B cell (primary cell): ENCODE measurements around the gene PRELID3B. TPM values are rescaled to one million over a fixed set of nuclear protein-coding genes. Genes with fewer than 3 reads are reported as not detected.

Experiments used
- ATAC-seq: fragments of 200-7000 bp; cut with Tn5 transposase; one replicate; pipeline ENCODE4 v1.10.0; 2021; ENCODE audit warnings: low read depth, mild to moderate bottlenecking, moderate number of reproducible peaks, moderate library complexity
- CTCF ChIA-PET: fragments of 350-600 bp; sonication (Branson Sonifier 250); formaldehyde crosslinking; loops from one replicate; lab custom pipeline; 2021; ENCODE audit warnings: antibody characterized with exemption, inconsistent platforms; lab: Charles Lee
- POLR2A ChIA-PET: fragments of 350-600 bp; sonication (Branson Sonifier 250); formaldehyde crosslinking; loops from one replicate; lab custom pipeline; 2021; ENCODE audit warnings: antibody characterized with exemption; lab: Charles Lee
- DNase-seq: peaks from one replicate; pipeline ENCODE4 v3.0.0; 2013
- H2AFZ ChIP-seq: 2 replicates; pipeline ENCODE4 v1.6.1; 2012; ENCODE audit warnings: mild to moderate bottlenecking, low read depth, low read length; ENCODE audit not compliant: insufficient read depth, poor library complexity, severe bottlenecking
- H3K27ac ChIP-seq, 2 donors: 1 replicate in 1 of 2; 2 replicates in 1 of 2; pipeline ENCODE4 v1.5.1; 2012 to 2013; ENCODE audit warnings: low read length in 2 of 2, mild to moderate bottlenecking in 2 of 2, moderate library complexity in 1 of 2
- H3K27me3 ChIP-seq, 4 experiments: fragments of 200-600 bp in 1 of 4; sonication (generic) in 1 of 4; replicated peaks in 1 of 4; 1 replicate in 2 of 4; 2 replicates in 2 of 4; pipeline versions ENCODE4 v1.6.1 to v1.7.0; 2013 to 2016; ENCODE audit warnings: low read length in 3 of 4, mild to moderate bottlenecking in 2 of 4, mixed read lengths in 1 of 4, moderate library complexity in 1 of 4; ENCODE audit not compliant: insufficient read depth in 4 of 4, control insufficient read depth in 3 of 4; ENCODE audit errors: control extremely low read depth in 1 of 4
- H3K36me3 ChIP-seq, 2 experiments: replicated peaks in 1 of 2; 1 replicate in 1 of 2; 2 replicates in 1 of 2; pipeline versions ENCODE4 v1.6.1 to v1.7.1; 2013; ENCODE audit warnings: low read length in 1 of 2; ENCODE audit not compliant: insufficient read depth in 2 of 2, control insufficient read depth in 1 of 2; ENCODE audit errors: control extremely low read depth in 1 of 2, extremely low read depth in 1 of 2
- H3K4me1 ChIP-seq, 2 donors: fragments of 200-600 bp in 1 of 2; sonication (generic) in 1 of 2; 1 replicate in 1 of 2; 2 replicates in 1 of 2; pipeline versions ENCODE4 v1.5.1 to v1.6.1; 2013 to 2017; ENCODE audit warnings: low read length in 2 of 2; ENCODE audit not compliant: control insufficient read depth in 2 of 2, insufficient read depth in 2 of 2
- H3K4me2 ChIP-seq: replicated peaks from 2 replicates; pipeline ENCODE3; 2012; ENCODE audit warnings: mild to moderate bottlenecking, low read depth, low read length; ENCODE audit not compliant: poor library complexity, severe bottlenecking
- H3K4me3 ChIP-seq, 5 experiments: fragments of 200-600 bp in 1 of 5; sonication (generic) in 1 of 5; 1 replicate in 3 of 5; 2 replicates in 2 of 5; pipeline versions ENCODE4 v1.5.1 to v1.7.0; 2011 to 2016; ENCODE audit warnings: low read length in 4 of 5, mild to moderate bottlenecking in 4 of 5, low read depth in 2 of 5, control low read depth in 1 of 5, moderate library complexity in 1 of 5; ENCODE audit not compliant: insufficient read depth in 1 of 5; ENCODE audit errors: control extremely low read depth in 1 of 5, extremely low read depth in 1 of 5
- H3K79me2 ChIP-seq: fragments of 200-600 bp; sonication (generic); one replicate; pipeline ENCODE4 v1.6.0; 2016; ENCODE audit warnings: low read length; ENCODE audit not compliant: control insufficient read depth, insufficient read depth
- H3K9ac ChIP-seq: fragments of 200-600 bp; sonication (generic); 2 replicates; pipeline ENCODE4 v1.6.1; 2017; ENCODE audit warnings: mild to moderate bottlenecking, low read length, moderate library complexity
- H3K9me3 ChIP-seq, 3 donors: one replicate each; pipeline versions ENCODE4 v1.6.1 to v1.7.1; 2013; ENCODE audit warnings: low read length in 2 of 3; ENCODE audit not compliant: control insufficient read depth in 2 of 3, insufficient read depth in 1 of 3; ENCODE audit errors: control extremely low read depth in 1 of 3
- H4K20me1 ChIP-seq: 2 replicates; pipeline ENCODE4 v1.6.0; 2012; ENCODE audit warnings: mild to moderate bottlenecking, low read length; ENCODE audit not compliant: insufficient read depth, control insufficient read depth, poor library complexity, severe bottlenecking
- H3K27ac Mint-ChIP-seq: one replicate; pipeline ENCODE4 v1.8.0; 2021; ENCODE audit warnings: mixed read lengths
- H3K27me3 Mint-ChIP-seq: one replicate; pipeline ENCODE4 v1.8.0; 2021; ENCODE audit warnings: mixed read lengths
- H3K4me1 Mint-ChIP-seq: one replicate; pipeline ENCODE4 v1.8.0; 2021; ENCODE audit warnings: mixed read lengths
- H3K4me3 Mint-ChIP-seq: one replicate; pipeline ENCODE4 v1.8.0; 2021; ENCODE audit warnings: mixed read lengths
- H3K9me3 Mint-ChIP-seq: one replicate; pipeline ENCODE4 v1.8.0; 2022; ENCODE audit warnings: mixed read lengths; ENCODE audit not compliant: insufficient read depth
- CTCF ChIP-seq: fragments of 200-600 bp; IDR thresholded peaks from one replicate; pipeline ENCODE4 v1.8.0; 2022; ENCODE audit warnings: antibody characterized with exemption, mild to moderate bottlenecking
- EZH2 ChIP-seq: IDR thresholded peaks from 2 replicates; pipeline ENCODE4 v1.6.1; 2012; ENCODE audit warnings: borderline replicate concordance, low read depth, mild to moderate bottlenecking, moderate library complexity, low read length; ENCODE audit not compliant: insufficient read depth, poor library complexity, severe bottlenecking
- WGBS: methylation state at CpG from one replicate; pipeline ENCODE4 v1.1.5; 2013; ENCODE audit warnings: missing lambda C conversion rate; ENCODE audit not compliant: insufficient coverage; 5-methylcytosine and 5-hydroxymethylcytosine counted together
- intact Hi-C: fragments of 100-400 bp; cut with micrococcal nuclease; formaldehyde crosslinking; loops from one replicate; pipeline ENCODE4 v1.10.0; 2022
- polyA plus RNA-seq: library from polyadenylated mRNA; depleted of rRNA; stranded (reverse); fragments of >200 nt; gene quantifications from 2 replicates; pipeline ENCODE4 v1.2.3, GENCODE V29; 2012
- total RNA-seq, 2 donors: library from RNA; stranded (reverse); fragments of 120-200 nt in 1 of 2; gene quantifications; 1 replicate in 1 of 2; 2 replicates in 1 of 2; pipeline versions ENCODE4 v1.2.3 to v1.2.4, GENCODE V29; 2013 to 2022

Gene PRELID3B
- total and polyA plus RNA-seq, 2 donors (not counting 1 experiment from before 2014, with no cell fraction given) = 24.1 to 46.8 TPM

GRCh38 chr20:59087829-59088433 is 45.3 kb upstream of the PRELID3B start:
- Histone ChIP-seq H3K4me3 (no peak overlapping the region), H3K9me3 (no peaks in the 10 kb centered on the region), H3K9ac (no peak overlapping the region), H2AFZ (peak overlapping the region; percentile 14), H3K27me3 (peaks cover 0 to 7% (median 0%) of the 10 kb centered on the region in 4 experiments), H3K4me1 (peaks cover 8% of the 10 kb centered on the region in 2 donors), H3K4me2 (no peak overlapping the region), H3K79me2 (no peaks in the 10 kb centered on the region), H3K36me3 (no peaks in the 10 kb centered on the region), H4K20me1 (no peaks in the 10 kb centered on the region), H3K27ac (no peak overlapping the region)
- 0% methylated on average over 3 of the region's 5 CpGs for WGBS
- Mint-ChIP-seq H3K27me3 (peaks cover 16% of the 10 kb centered on the region), H3K9me3 (no peaks in the 10 kb centered on the region), H3K4me1 (peaks cover 5% of the 10 kb centered on the region), H3K4me3 (no peak overlapping the region), H3K27ac (no peak overlapping the region)
- DNase-seq = peak; percentile 83
- CTCF ChIA-PET = interaction anchor here (0.6 to 8.7 kb wide), 53 partner anchors 9 to 273 kb away, joined by 3 to 435 read pairs (median 6); partner anchors contain the start of genes ATP5F1E, PRELID3B and ZNF831
- TF ChIP-seq EZH2 (no peak), CTCF (peak; percentile 98)
- peak; percentile 68 for ATAC-seq
- POLR2A ChIA-PET = interaction anchor here (0.6 to 1.3 kb wide), 4 partner anchors 80 to 187 kb away, joined by 3 to 5 read pairs (median 4); no protein-coding TSS in a partner anchor
- intact Hi-C loops = loop anchor here (1.0 kb wide), 4 partner anchors 34 to 218 kb away; no protein-coding TSS in a partner anchor

GRCh38 chr20:59086923-59087322 is 44.3 kb upstream of the PRELID3B start:
- ATAC-seq = no peak
- H3K4me1 ChIP-seq = peaks cover 8% of the 10 kb centered on the region in 2 donors
- Mint-ChIP-seq H3K27ac (no peak overlapping the region), H3K27me3 (peaks cover 17% of the 10 kb centered on the region), H3K9me3 (no peaks in the 10 kb centered on the region), H3K4me1 (peaks cover 5% of the 10 kb centered on the region), H3K4me3 (no peak overlapping the region)
- no peak overlapping the region for H3K4me2 ChIP-seq
- H3K9ac ChIP-seq = no peak overlapping the region
- no peaks in the 10 kb centered on the region for H4K20me1 ChIP-seq
- intact Hi-C loops = loop anchor here (1.0 kb wide), 1 partner anchor 217 kb away; no protein-coding TSS in a partner anchor
- H3K9me3 ChIP-seq = no peaks in the 10 kb centered on the region
- no peak for TF ChIP-seq CTCF
- no peak for TF ChIP-seq EZH2
- H3K27me3 ChIP-seq = peaks cover 0 to 7% (median 0%) of the 10 kb centered on the region in 4 experiments
- H3K4me3 ChIP-seq = no peak overlapping the region
- no peak overlapping the region for H3K27ac ChIP-seq
- no peak for DNase-seq
- ChIA-PET CTCF (interaction anchor here (0.5 to 8.7 kb wide), 33 partner anchors 11 to 223 kb away, joined by 3 to 435 read pairs (median 7); partner anchors contain the start of gene ZNF831), POLR2A (interaction anchor here (1.3 kb wide), 1 partner anchor 121 kb away, joined by 4 read pairs; no protein-coding TSS in a partner anchor)
- no peak overlapping the region for H2AFZ ChIP-seq
- no CpG with 5 or more reads among the region's 5 CpGs for WGBS
- H3K36me3 ChIP-seq = no peaks in the 10 kb centered on the region
- H3K79me2 ChIP-seq = no peaks in the 10 kb centered on the region
